CD4-positive, alpha-beta T cell (primary cell): ENCODE measurements around the gene CDK5RAP1. TPM values are rescaled to one million over a fixed set of nuclear protein-coding genes. Genes with fewer than 3 reads are reported as not detected.

Source experiments
- ATAC-seq: fragments of 200-7000 bp; cut with Tn5 transposase; one replicate; pipeline ENCODE4 v1.10.0; 2022; ENCODE audit warnings: mild to moderate bottlenecking; ENCODE audit not compliant: poor library complexity
- CTCF ChIA-PET: fragments of 350-600 bp; sonication (Branson Sonifier 250); formaldehyde crosslinking; loops from one replicate; lab custom pipeline; 2021; ENCODE audit warnings: antibody characterized with exemption, inconsistent platforms; lab: Charles Lee
- POLR2A ChIA-PET: fragments of 350-600 bp; sonication (Branson Sonifier 250); formaldehyde crosslinking; loops from one replicate; lab custom pipeline; 2021; ENCODE audit warnings: antibody characterized with exemption, inconsistent platforms; lab: Charles Lee
- DNase-seq, 14 experiments: peaks; one replicate each; pipeline ENCODE4 v3.0.0-alpha.2; 2013 to 2020; ENCODE audit warnings: mixed read lengths in 2 of 14
- H3K27ac ChIP-seq, 2 donors: one replicate each; pipeline versions ENCODE4 v1.5.1 to v1.7.0; 2013; ENCODE audit warnings: low read length in 2 of 2, low read depth in 1 of 2, mild to moderate bottlenecking in 1 of 2
- H3K27me3 ChIP-seq, 2 experiments: 1 replicate in 1 of 2; 2 replicates in 1 of 2; pipeline versions ENCODE4 v1.6.1 to v1.7.0; 2013; ENCODE audit warnings: low read length in 2 of 2, control low read depth in 1 of 2, mild to moderate bottlenecking in 1 of 2, moderate library complexity in 1 of 2; ENCODE audit not compliant: insufficient read depth in 2 of 2, control insufficient read depth in 1 of 2
- H3K36me3 ChIP-seq: one replicate; pipeline ENCODE4 v1.6.1; 2013; ENCODE audit warnings: low read length, control low read depth; ENCODE audit not compliant: insufficient read depth
- H3K4me1 ChIP-seq: one replicate; pipeline ENCODE4 v1.6.1; 2013; ENCODE audit warnings: low read length, control low read depth; ENCODE audit not compliant: insufficient read depth
- H3K4me3 ChIP-seq: one replicate; pipeline ENCODE4 v1.5.1; 2013; ENCODE audit warnings: mild to moderate bottlenecking, low read length, moderate library complexity
- H3K9me3 ChIP-seq, 2 experiments: 1 replicate in 1 of 2; 2 replicates in 1 of 2; pipeline versions ENCODE4 v1.6.1 to v1.7.0; 2013; ENCODE audit warnings: low read length in 2 of 2, mild to moderate bottlenecking in 2 of 2, control low read depth in 1 of 2, moderate library complexity in 1 of 2; ENCODE audit not compliant: control insufficient read depth in 1 of 2, insufficient read depth in 1 of 2
- H3K27ac Mint-ChIP-seq: one replicate; pipeline ENCODE4 v1.8.0; 2020; ENCODE audit warnings: mixed read lengths
- H3K27me3 Mint-ChIP-seq: one replicate; pipeline ENCODE4 v1.8.0; 2021; ENCODE audit warnings: mixed read lengths
- H3K36me3 Mint-ChIP-seq: one replicate; pipeline ENCODE4 v1.8.0; 2021; ENCODE audit warnings: low read depth, mixed read lengths
- H3K4me1 Mint-ChIP-seq: one replicate; pipeline ENCODE4 v1.8.0; 2021; ENCODE audit warnings: low read depth, mixed read lengths
- H3K4me3 Mint-ChIP-seq: one replicate; pipeline ENCODE4 v1.8.0; 2020; ENCODE audit warnings: mild to moderate bottlenecking, mixed read lengths
- H3K9me3 Mint-ChIP-seq: one replicate; pipeline ENCODE4 v1.8.0; 2020; ENCODE audit warnings: mixed read lengths
- CTCF ChIP-seq: fragments of 200-600 bp; IDR thresholded peaks from one replicate; pipeline ENCODE4 v1.8.0; 2022; ENCODE audit warnings: antibody characterized with exemption, mild to moderate bottlenecking
- intact Hi-C, 2 experiments: fragments of 100-400 bp; cut with DNase I in 1 of 2; cut with micrococcal nuclease in 1 of 2; formaldehyde crosslinking; loops; one replicate each; pipeline versions ENCODE4 v1.15.1 to v1.9.0; 2023 to 2025; cut with DNase I, micrococcal nuclease
- total RNA-seq, 174 experiments: library from RNA in 2 of 174; stranded (reverse) in 2 of 174; gene quantifications; one replicate each; pipeline ENCODE4 v1.2.3 and lab custom pipeline; 2021 to 2026

The CDK5RAP1 gene
- total RNA-seq, 2 experiments from 2014 or later, result 59.7 to 63.0 TPM

- Histone ChIP-seq H3K36me3 (no peaks in the 10 kb centered on the region), H3K4me1 (no peaks in the 10 kb centered on the region), H3K9me3 (no peaks in the 10 kb centered on the region), H3K27ac (no peak overlapping the region), H3K4me3 (no peak overlapping the region), H3K27me3 (no peaks in the 10 kb centered on the region)
- ChIA-PET POLR2A (no interaction called here), CTCF (no interaction called here)
- no peaks in the 10 kb centered on the region for H3K9me3 Mint-ChIP-seq
- no peak for DNase-seq
- no peaks in the 10 kb centered on the region for H3K36me3 Mint-ChIP-seq
- intact Hi-C loops, result no loop called here
- H3K4me3 Mint-ChIP-seq, result no peak overlapping the region
- TF ChIP-seq CTCF, result no peak
- H3K4me1 Mint-ChIP-seq, result no peaks in the 10 kb centered on the region
- ATAC-seq, result no peak
- H3K27me3 Mint-ChIP-seq, result peaks cover 5% of the 10 kb centered on the region
- H3K27ac Mint-ChIP-seq, result no peak overlapping the region
Observed at GRCh38 chr20:33332905-33333456, 68.3 kb downstream of the CDK5RAP1 start.

DNA sequence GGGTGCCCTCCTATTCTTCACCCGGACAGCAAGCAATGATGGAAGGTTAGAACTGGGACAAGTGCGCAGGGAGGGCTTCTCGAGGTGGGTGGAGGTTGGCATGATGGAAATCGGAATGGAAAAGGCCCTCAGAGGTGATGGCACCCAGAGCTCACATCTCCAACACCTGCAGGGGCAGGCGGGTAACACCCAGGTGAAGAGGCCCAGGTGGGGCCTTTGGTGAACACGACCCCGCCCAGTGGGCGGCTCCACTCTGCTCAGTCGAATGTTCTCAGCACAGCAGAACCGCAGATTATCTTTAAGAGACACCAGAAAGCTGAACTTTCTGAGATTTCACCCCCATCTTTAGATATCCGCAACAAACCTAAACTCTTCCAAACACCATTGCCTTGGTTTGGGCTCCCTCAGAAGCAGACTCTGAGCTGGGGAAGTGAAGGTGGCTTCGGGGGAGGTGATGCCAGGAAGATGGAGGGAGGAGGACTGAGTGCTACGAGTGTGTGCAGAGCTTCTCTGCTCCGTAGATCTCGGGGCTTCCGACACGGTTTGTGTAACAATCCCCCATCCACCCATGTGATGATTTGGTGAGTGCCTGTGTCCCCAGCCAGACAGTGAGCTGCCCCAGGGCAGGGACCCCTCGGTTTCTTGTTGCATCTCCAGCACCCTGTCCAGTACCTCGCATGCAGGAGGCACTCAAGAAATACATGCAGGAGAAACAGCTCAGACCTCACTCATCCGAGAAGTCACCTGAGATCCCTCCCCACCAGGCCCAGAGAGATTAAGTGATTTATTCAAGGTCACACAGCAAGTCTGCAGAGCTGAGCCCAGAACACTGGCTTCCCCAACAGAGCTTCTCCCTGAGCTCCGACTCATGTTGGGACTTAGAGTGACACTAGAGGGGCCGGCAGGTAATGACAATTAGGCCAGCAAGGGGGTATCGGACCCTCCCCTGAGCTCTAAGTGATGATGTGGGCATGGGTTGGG, 72.9 kb downstream of the CDK5RAP1 start:
- no peak for TF ChIP-seq CTCF
- Mint-ChIP-seq H3K27ac (no peak overlapping the region), H3K4me3 (no peak overlapping the region), H3K36me3 (no peaks in the 10 kb centered on the region), H3K4me1 (no peaks in the 10 kb centered on the region), H3K27me3 (peaks cover 22% of the 10 kb centered on the region), H3K9me3 (no peaks in the 10 kb centered on the region)
- Histone ChIP-seq H3K4me1 (no peaks in the 10 kb centered on the region), H3K36me3 (no peaks in the 10 kb centered on the region), H3K27ac (no peak overlapping the region), H3K9me3 (no peaks in the 10 kb centered on the region), H3K27me3 (no peaks in the 10 kb centered on the region), H3K4me3 (no peak overlapping the region)
- ChIA-PET CTCF (no interaction called here), POLR2A (no interaction called here)
- intact Hi-C loops, result no loop called here
- no peak for ATAC-seq
- DNase-seq, result no peak

GRCh38 chr20:33325350-33325749, 76.0 kb downstream of the CDK5RAP1 start:
- Mint-ChIP-seq H3K4me1 (no peaks in the 10 kb centered on the region), H3K36me3 (no peaks in the 10 kb centered on the region), H3K4me3 (no peak overlapping the region), H3K27me3 (peaks cover 33% of the 10 kb centered on the region), H3K9me3 (no peaks in the 10 kb centered on the region), H3K27ac (no peak overlapping the region)
- no peak overlapping the region for H3K27ac ChIP-seq
- H3K27me3 ChIP-seq, result peaks cover 0 to 7% of the 10 kb centered on the region in 2 experiments
- CTCF ChIA-PET, result no interaction called here
- POLR2A ChIA-PET, result no interaction called here
- no peak for DNase-seq
- H3K36me3 ChIP-seq, result no peaks in the 10 kb centered on the region
- no peaks in the 10 kb centered on the region for H3K4me1 ChIP-seq
- H3K9me3 ChIP-seq, result no peaks in the 10 kb centered on the region
- no peak for TF ChIP-seq CTCF
- H3K4me3 ChIP-seq, result no peak overlapping the region
- intact Hi-C loops, result no loop called here
- no peak for ATAC-seq
